Immature natural killer cell (primary cell): ENCODE results near the gene RBMS1. TPM values are rescaled to one million over a fixed set of nuclear protein-coding genes. Genes with fewer than 3 reads are reported as not detected.

Source experiments
- DNase-seq, 3 donors: peaks; one replicate each; pipeline ENCODE4 v3.0.0; 2022; ENCODE audit warnings: mixed read lengths in 1 of 3
- H3K27ac Mint-ChIP-seq, 6 donors: one replicate each; pipeline ENCODE4 v1.8.0; 2020; ENCODE audit warnings: mixed read lengths in 6 of 6, mild to moderate bottlenecking in 5 of 6, inconsistent platforms in 4 of 6, moderate library complexity in 3 of 6
- H3K27me3 Mint-ChIP-seq, 3 donors: one replicate each; pipeline ENCODE4 v1.8.0; 2020 to 2021; ENCODE audit warnings: low read depth in 3 of 3, mild to moderate bottlenecking in 3 of 3, mixed read lengths in 3 of 3, moderate library complexity in 3 of 3, inconsistent platforms in 1 of 3
- H3K36me3 Mint-ChIP-seq, 3 donors: one replicate each; pipeline ENCODE4 v1.8.0; 2020; ENCODE audit warnings: mixed read lengths in 3 of 3, inconsistent platforms in 2 of 3, mild to moderate bottlenecking in 2 of 3
- H3K4me1 Mint-ChIP-seq, 2 donors: one replicate each; pipeline ENCODE4 v1.8.0; 2020; ENCODE audit warnings: inconsistent platforms in 2 of 2, mild to moderate bottlenecking in 2 of 2, mixed read lengths in 2 of 2, moderate library complexity in 1 of 2
- H3K4me3 Mint-ChIP-seq, 5 donors: one replicate each; pipeline ENCODE4 v1.8.0; 2020; ENCODE audit warnings: mild to moderate bottlenecking in 5 of 5, mixed read lengths in 5 of 5, inconsistent platforms in 3 of 5, moderate library complexity in 3 of 5
- H3K9me3 Mint-ChIP-seq, 6 donors: one replicate each; pipeline ENCODE4 v1.8.0; 2020; ENCODE audit warnings: mild to moderate bottlenecking in 6 of 6, mixed read lengths in 6 of 6, inconsistent platforms in 4 of 6, moderate library complexity in 3 of 6
- polyA plus RNA-seq, 3 donors: library from polyadenylated mRNA; unstranded; fragments of 300-500 nt; fragmentation: Illumina TruSeq; gene quantifications; one replicate each; pipeline ENCODE4 v1.2.3, GENCODE V29; 2021

Gene RBMS1
- polyA plus RNA-seq, 3 donors from 2014 or later = 80.0 to 172 (median 81.9) TPM

DNA sequence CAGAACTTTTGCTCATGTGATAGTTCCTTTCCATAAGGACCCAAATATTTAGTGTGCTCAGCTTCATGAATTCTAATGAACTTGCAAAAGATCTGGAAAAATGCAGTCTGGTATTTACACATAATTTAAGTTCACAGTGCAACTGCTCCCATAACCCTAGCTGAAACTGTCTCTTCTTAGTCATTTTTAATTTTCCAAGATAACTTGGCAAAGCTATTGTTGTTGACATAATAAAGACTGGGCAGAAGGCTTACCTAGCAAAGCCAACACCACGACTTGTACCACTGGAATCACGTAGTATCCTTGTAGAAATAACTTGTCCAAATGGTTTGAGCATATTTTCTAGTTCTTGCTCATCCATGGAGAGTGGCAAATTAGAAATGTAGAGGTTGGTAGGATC lies 190.5 kb downstream of the RBMS1 start:
- DNase-seq = no peak
- Mint-ChIP-seq H3K36me3 (peaks cover 22 to 43% (median 29%) of the 10 kb centered on the region in 3 donors), H3K4me1 (peaks cover 28 to 85% of the 10 kb centered on the region in 2 donors), H3K4me3 (no peak overlapping the region), H3K9me3 (no peaks in the 10 kb centered on the region), H3K27me3 (peaks cover 0 to 3% (median 1%) of the 10 kb centered on the region in 3 donors), H3K27ac (peak overlapping the region in 1 of 6 donors; percentile 57)

DNA sequence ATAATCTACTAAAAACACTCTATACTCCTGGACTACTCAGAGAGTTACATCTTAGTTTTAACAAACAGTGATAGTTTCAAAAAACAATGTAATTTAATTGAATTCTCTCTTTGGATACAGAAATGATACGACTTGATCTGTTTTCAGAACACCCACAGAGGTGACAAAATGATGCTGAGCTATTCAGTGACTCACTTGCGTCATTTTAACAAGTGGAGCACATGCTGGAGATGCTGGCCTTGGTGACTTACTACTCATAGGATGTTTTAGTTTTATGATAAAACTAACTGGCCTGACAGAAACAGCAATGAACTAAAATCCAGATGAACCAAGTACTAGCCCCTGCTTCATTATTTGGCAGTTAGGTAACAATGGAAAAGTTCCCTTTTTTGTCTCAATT lies 192.2 kb downstream of the RBMS1 start:
- Mint-ChIP-seq H3K4me1 (peaks cover 44 to 85% of the 10 kb centered on the region in 2 donors), H3K27ac (peak overlapping the region in 4 of 6 donors; percentile 17 to 66 (median 35)), H3K27me3 (peaks cover 0 to 3% (median 1%) of the 10 kb centered on the region in 3 donors)

DNA sequence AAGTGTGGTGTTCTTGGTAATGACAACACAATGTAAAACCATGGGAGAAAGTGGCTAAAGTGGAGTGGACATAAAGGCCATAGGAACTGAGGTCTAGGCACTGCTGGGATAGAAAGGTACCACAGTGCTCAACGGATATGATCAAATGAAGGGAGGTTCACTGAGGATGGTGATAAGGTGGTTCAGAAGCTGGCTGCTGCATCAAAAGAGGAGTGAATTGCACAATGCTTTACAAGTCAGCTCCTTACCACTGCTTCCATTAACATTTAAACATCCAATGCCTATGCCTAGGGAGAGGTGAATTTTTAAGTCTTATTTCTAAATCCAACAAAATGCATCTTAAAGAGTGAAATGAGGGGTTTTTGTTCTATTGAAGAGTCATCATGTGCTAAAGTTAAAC lies 193.4 kb downstream of the RBMS1 start:
- H3K4me3 Mint-ChIP-seq = no peak overlapping the region
- peaks cover 50 to 85% of the 10 kb centered on the region in 2 donors for H3K4me1 Mint-ChIP-seq
- H3K9me3 Mint-ChIP-seq = no peaks in the 10 kb centered on the region
- DNase-seq = no peak
- H3K27me3 Mint-ChIP-seq = peaks cover 0 to 1% (median 0%) of the 10 kb centered on the region in 3 donors
- H3K27ac Mint-ChIP-seq = peak overlapping the region in 5 of 6 donors; percentile 13 to 63 (median 53)
- peaks cover 26 to 55% (median 45%) of the 10 kb centered on the region in 3 donors for H3K36me3 Mint-ChIP-seq

More for the DNA sequence above, 192.2 kb downstream of the RBMS1 start:
- Mint-ChIP-seq H3K4me3 (no peak overlapping the region), H3K9me3 (no peaks in the 10 kb centered on the region), H3K36me3 (peaks cover 30 to 55% (median 36%) of the 10 kb centered on the region in 3 donors)
- DNase-seq = no peak

DNA sequence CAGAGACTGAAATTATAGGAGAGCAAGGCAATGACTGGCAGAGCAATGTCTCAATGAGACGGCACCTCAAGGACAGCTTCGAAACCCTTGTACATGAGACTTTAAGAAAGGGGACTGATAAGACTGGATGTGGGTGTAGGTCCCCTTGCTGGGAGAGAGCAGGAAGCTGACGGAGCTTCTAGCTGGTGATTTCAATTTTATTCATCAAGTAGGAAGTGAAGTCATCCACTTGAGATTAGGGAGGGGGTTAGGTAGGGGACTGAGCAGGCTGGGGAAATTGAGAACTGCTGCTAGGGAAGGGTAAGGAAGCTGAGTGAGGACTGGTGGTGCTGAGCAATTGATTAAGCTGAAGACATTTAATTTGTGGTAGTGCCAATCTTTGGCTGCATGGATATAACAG lies 194.1 kb downstream of the RBMS1 start:
- Mint-ChIP-seq H3K4me3 (no peak overlapping the region), H3K27ac (peak overlapping the region in 5 of 6 donors; percentile 12 to 71 (median 13)), H3K27me3 (no peaks in the 10 kb centered on the region), H3K36me3 (peaks cover 26 to 55% (median 45%) of the 10 kb centered on the region in 3 donors), H3K4me1 (peaks cover 57 to 90% of the 10 kb centered on the region in 2 donors), H3K9me3 (no peaks in the 10 kb centered on the region)
- no peak for DNase-seq

DNA sequence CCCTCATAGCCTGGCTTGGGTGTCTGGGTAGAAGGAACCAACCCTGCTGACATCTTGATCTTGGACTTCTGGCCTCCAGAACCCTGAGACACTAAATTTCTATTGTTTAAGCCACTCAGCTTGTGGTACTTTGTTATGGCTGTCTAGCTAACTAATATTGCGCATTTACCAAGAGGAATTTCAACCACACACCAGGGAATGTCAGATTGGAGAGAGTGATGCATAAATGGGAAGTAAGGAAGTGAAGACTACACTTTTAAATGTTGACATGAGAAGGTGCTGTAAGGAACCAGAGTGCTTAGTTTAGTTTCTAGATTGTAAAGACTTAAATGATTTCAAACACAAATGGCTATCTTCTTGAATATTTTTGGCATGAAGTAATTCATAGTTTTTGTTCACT lies 194.6 kb downstream of the RBMS1 start:
- Mint-ChIP-seq H3K4me3 (no peak overlapping the region), H3K27ac (peak overlapping the region in 4 of 6 donors; percentile 0 to 24 (median 21)), H3K4me1 (peaks cover 56 to 90% of the 10 kb centered on the region in 2 donors), H3K9me3 (no peaks in the 10 kb centered on the region), H3K27me3 (no peaks in the 10 kb centered on the region), H3K36me3 (peaks cover 25 to 53% (median 45%) of the 10 kb centered on the region in 3 donors)
- DNase-seq = no peak

DNA sequence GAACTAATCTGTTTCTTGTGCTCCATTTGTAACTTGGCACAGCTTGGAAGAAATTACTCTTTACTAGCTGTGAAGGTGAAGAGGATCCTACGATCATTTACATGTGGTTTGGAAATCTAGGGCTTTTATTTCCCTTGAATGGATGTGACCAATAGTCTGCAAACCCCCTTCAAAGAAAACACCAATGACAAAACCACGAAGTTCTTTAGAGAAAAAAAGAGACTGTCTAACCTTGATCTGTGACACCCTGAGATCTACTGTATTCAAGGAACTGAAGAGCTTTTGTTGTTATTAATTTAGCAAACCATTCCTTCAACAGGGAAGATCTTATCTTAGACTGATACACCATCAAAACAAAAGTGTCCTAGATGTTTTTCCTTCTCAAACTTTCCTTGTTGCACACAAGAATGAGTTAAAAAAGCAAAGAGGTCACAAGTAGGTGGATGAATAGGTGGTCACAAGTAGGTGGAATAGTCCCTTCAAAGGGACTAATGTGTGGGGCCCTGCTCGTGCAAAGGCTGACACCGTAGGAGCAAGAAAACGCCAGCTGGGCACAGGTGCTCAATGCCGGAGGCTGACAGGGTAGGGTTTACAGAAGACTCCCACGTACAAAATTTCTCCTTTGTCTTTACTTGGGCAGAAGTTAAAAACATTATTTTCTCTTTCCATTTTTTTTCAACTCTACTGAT lies 197.9 kb downstream of the RBMS1 start:
- H3K36me3 Mint-ChIP-seq = peaks cover 22 to 48% (median 41%) of the 10 kb centered on the region in 3 donors
- peak overlapping the region; percentile 0 to 79 (median 38) for H3K27ac Mint-ChIP-seq
- H3K27me3 Mint-ChIP-seq = no peaks in the 10 kb centered on the region
- no peak overlapping the region for H3K4me3 Mint-ChIP-seq
- peaks cover 51 to 95% of the 10 kb centered on the region in 2 donors for H3K4me1 Mint-ChIP-seq
- no peak for DNase-seq
- no peaks in the 10 kb centered on the region for H3K9me3 Mint-ChIP-seq

DNA sequence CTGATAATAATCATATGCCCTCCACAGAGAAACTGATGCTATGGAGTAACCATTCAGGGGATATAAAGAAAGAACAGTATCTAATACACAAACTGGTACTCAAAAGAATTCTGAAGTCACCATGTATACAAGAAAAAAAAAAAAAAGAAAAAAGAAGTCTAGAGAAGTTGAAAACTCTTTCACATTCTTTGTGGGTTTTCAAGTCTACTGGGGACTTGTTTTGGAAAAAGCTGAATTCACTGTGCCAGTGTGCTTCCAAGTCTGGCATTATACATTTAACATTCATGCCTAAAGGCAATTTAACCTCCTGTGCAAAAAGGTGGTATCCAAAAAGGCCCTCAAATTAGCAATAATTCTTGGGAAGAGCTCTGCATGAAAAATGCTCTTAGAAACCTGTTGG lies 198.7 kb downstream of the RBMS1 start:
- H3K4me3 Mint-ChIP-seq = no peak overlapping the region
- peaks cover 49 to 93% of the 10 kb centered on the region in 2 donors for H3K4me1 Mint-ChIP-seq
- no peaks in the 10 kb centered on the region for H3K9me3 Mint-ChIP-seq
- peak overlapping the region in 5 of 6 donors; percentile 10 to 79 (median 50) for H3K27ac Mint-ChIP-seq
- no peak for DNase-seq
- H3K27me3 Mint-ChIP-seq = no peaks in the 10 kb centered on the region
- peaks cover 19 to 45% (median 40%) of the 10 kb centered on the region in 3 donors for H3K36me3 Mint-ChIP-seq

DNA sequence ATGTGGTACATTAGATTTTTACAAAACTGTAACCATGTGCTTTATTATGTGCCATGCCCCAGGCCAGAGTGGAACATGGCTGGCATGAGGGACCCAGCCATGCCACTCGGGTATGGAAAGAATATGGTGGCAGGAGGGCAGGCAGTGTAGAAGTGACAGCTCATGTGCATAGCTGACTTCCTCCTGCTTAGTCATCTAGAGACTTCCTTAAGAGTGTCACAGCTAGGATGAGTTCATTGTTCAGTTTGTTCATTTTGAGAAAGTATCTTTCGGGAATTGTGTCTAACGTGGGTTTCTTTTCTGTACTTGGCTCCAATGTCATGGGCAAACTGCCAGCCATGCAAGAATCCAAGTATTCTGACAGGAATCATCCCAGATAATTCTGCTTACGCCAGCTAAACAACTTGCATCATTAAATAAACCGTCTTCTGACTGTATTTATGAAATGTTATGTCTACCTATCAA lies 199.2 kb downstream of the RBMS1 start:
- H3K9me3 Mint-ChIP-seq = no peaks in the 10 kb centered on the region
- peaks cover 16 to 42% (median 36%) of the 10 kb centered on the region in 3 donors for H3K36me3 Mint-ChIP-seq
- peak overlapping the region in 4 of 6 donors; percentile 1 to 50 (median 23) for H3K27ac Mint-ChIP-seq
- DNase-seq = no peak
- peaks cover 51 to 93% of the 10 kb centered on the region in 2 donors for H3K4me1 Mint-ChIP-seq
- no peaks in the 10 kb centered on the region for H3K27me3 Mint-ChIP-seq
- no peak overlapping the region for H3K4me3 Mint-ChIP-seq

DNA sequence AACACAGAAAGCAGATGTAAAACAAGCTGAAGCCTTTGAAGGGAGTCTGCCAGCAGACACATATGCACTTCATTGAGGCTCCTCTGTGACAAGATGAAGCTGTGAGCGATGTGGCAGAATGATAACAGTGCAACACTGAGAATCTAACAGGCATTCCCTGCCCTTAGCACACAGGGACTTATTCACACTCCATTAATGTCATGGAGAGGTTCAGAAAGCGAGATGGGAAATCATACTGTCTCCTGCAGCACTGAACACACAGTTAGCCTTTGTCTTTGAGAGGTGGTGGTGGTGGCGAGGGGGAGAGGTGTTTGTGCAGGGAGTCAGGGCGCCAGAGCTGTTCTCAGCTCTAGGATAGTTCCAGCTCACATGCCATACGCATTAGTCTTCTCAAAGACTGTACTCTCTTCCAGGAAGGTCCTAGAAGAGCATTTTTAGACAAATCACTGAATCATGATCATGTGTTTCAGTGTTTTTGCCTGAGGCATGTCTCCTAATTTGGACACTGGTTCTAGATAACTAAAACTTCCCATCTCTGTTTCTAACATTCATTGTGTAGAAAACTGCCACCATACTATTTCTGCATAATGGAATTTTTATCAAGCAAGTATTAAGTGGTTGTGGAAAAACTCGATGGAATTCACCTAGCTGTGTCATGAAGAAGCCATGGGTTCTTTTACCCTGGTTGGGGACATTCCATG lies 200.1 kb downstream of the RBMS1 start:
- H3K36me3 Mint-ChIP-seq = peaks cover 9 to 41% (median 30%) of the 10 kb centered on the region in 3 donors
- H3K27ac Mint-ChIP-seq = peak overlapping the region in 3 of 6 donors; percentile 11 to 71 (median 37)
- peaks cover 51 to 86% of the 10 kb centered on the region in 2 donors for H3K4me1 Mint-ChIP-seq
- H3K9me3 Mint-ChIP-seq = no peaks in the 10 kb centered on the region
- no peak overlapping the region for H3K4me3 Mint-ChIP-seq
- no peak for DNase-seq
- no peaks in the 10 kb centered on the region for H3K27me3 Mint-ChIP-seq

DNA sequence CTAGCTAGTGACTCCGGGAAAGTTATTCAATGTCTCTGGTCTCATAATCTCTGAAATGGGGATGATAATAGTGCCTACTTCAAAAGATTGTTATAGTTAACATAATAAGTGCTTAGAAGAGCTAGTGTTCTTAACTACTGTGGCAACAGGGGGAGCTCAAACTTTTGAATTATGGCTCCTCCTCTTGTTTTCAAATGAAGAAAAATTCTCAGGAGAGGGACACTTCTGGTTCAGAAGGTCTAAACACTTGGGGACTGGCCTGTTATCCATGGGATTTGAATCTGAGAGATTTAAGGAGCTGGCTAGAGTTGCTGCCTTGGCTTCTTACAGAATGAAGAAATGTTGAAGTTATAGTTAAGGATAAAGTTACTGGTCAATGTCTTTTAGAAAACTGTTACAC lies 201.4 kb downstream of the RBMS1 start:
- H3K4me3 Mint-ChIP-seq = no peak overlapping the region
- H3K27ac Mint-ChIP-seq = peak overlapping the region in 5 of 6 donors; percentile 13 to 71 (median 45)
- H3K4me1 Mint-ChIP-seq = peaks cover 44 to 77% of the 10 kb centered on the region in 2 donors
- no peak for DNase-seq
- peaks cover 0 to 4% (median 0%) of the 10 kb centered on the region in 3 donors for H3K27me3 Mint-ChIP-seq
- H3K36me3 Mint-ChIP-seq = peaks cover 3 to 33% (median 17%) of the 10 kb centered on the region in 3 donors
- H3K9me3 Mint-ChIP-seq = no peaks in the 10 kb centered on the region

DNA sequence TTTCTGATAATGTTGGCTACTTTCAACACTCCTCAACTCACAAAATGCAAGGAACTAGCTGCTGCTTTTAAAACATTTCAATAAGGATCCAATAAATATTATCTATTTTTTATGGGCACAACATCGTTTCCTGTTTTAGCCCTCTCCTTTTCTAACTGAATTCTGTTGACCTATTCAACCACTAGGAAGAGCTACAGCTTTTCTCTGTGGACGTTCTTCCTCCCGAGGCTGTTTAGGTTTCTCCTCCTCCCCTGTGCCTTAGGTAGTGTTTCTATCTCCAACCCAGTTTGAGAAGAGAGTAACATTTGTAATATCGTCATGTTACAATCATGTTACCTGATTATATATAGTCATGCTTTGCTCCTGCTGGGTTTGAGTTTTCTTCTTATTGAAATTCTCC lies 202.2 kb downstream of the RBMS1 start:
- Mint-ChIP-seq H3K9me3 (no peaks in the 10 kb centered on the region), H3K27me3 (peaks cover 0 to 4% (median 0%) of the 10 kb centered on the region in 3 donors), H3K36me3 (peaks cover 3 to 31% (median 12%) of the 10 kb centered on the region in 3 donors), H3K27ac (peak overlapping the region; percentile 14 to 71 (median 30)), H3K4me3 (no peak overlapping the region), H3K4me1 (peaks cover 35 to 69% of the 10 kb centered on the region in 2 donors)
- DNase-seq = no peak

DNA sequence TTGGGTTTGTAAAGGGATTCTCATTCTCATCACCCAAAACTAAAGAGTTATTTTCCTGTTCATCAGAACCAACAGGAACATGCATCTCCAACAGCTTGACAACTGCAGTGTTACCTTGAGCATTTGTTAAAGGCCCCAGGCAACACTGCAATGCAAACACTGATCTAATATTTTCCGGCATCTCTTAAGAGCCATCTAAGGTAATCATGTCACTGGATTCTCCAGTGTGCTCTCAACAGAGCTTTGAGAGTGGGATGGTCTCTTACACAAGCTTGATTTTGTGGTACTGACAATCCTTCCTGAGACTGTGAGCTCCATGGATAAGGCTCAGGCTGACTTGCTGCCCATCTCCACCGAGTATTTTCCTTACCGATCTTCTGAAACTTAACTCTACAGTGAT lies 203.0 kb downstream of the RBMS1 start:
- no peaks in the 10 kb centered on the region for H3K9me3 Mint-ChIP-seq
- no peak overlapping the region for H3K4me3 Mint-ChIP-seq
- peak overlapping the region in 4 of 6 donors; percentile 20 to 35 (median 30) for H3K27ac Mint-ChIP-seq
- peaks cover 28 to 61% of the 10 kb centered on the region in 2 donors for H3K4me1 Mint-ChIP-seq
- H3K27me3 Mint-ChIP-seq = peaks cover 0 to 4% (median 0%) of the 10 kb centered on the region in 3 donors
- peaks cover 0 to 27% (median 5%) of the 10 kb centered on the region in 3 donors for H3K36me3 Mint-ChIP-seq
- no peak for DNase-seq

DNA sequence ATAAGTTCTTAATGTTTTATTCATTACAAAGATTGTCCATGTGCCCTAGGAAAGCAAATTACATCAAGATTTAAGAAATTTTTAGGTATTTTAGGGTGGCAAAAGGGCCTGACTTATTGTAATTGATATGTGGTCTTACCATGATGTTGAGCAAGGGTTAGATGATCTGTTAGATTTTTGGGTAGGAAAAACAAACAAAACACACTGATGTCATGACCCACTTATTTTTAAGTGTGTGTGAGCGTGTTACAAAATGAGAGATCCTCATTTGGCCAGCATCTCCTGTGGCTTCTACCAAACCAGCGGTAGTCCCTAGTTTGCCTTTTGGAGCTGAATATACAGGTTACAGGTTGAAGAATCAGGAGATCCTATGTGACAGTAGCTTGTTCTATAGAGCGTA lies 203.8 kb downstream of the RBMS1 start:
- no peak for DNase-seq
- H3K27me3 Mint-ChIP-seq = peaks cover 0 to 4% (median 0%) of the 10 kb centered on the region in 3 donors

More for the DNA sequence above, 203.8 kb downstream of the RBMS1 start:
- Mint-ChIP-seq H3K4me1 (peaks cover 21 to 53% of the 10 kb centered on the region in 2 donors), H3K9me3 (no peaks in the 10 kb centered on the region), H3K4me3 (no peak overlapping the region), H3K27ac (peak overlapping the region; percentile 35 to 74 (median 43)), H3K36me3 (peaks cover 1 to 29% (median 6%) of the 10 kb centered on the region in 3 donors)
